ENCODE measurements around the gene ZNF83.
A peak's percentile ranks its signal among the peaks of the same experiment; 100 is the strongest.
"Not testable (repeated sequence)": the region's sequence is repeated elsewhere in the genome, so short reads cannot be mapped to it uniquely, and the experiment has no call there.

The ZNF83 gene

DNA sequence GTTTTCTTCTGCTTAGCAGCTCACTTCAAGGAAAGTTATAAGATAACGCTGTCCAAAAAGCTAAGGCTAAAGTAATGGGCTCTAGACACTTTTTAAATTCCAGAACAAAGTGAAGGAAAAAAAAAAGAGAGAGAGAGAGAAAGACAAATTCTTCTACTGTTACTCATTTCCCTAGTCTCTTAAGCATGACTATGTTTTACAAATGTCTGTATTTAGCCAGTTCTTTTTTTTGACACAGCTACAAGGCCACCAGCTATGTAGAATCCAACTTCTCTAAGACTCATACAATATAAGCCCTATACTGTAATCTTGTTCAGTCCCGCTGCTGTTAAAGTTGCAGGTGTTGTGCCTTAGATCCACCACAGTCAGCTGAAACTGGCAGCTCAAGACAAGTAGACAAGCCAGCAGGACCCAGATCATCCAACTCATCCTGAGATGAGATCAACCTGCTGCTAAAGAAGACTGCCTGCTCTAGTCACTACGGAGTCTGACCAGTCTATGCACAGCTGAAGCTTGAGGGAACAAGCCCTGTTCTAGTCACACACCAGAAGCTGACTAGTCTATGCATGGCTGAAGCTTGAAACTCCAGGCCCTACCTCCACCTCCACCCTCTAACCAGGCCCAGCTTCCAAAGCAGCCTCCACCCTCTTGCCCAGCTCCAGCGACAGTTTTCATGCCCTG lies 10.3 kb upstream of the ZNF83 start:
- peak; percentile 4 for DNase-seq (ENCODE audit: low read depth)
- H3K4me3 ChIP-seq (ENCODE audit: low read depth, low read length): no peak overlapping the region
- TF ChIP-seq, protein P1, sequence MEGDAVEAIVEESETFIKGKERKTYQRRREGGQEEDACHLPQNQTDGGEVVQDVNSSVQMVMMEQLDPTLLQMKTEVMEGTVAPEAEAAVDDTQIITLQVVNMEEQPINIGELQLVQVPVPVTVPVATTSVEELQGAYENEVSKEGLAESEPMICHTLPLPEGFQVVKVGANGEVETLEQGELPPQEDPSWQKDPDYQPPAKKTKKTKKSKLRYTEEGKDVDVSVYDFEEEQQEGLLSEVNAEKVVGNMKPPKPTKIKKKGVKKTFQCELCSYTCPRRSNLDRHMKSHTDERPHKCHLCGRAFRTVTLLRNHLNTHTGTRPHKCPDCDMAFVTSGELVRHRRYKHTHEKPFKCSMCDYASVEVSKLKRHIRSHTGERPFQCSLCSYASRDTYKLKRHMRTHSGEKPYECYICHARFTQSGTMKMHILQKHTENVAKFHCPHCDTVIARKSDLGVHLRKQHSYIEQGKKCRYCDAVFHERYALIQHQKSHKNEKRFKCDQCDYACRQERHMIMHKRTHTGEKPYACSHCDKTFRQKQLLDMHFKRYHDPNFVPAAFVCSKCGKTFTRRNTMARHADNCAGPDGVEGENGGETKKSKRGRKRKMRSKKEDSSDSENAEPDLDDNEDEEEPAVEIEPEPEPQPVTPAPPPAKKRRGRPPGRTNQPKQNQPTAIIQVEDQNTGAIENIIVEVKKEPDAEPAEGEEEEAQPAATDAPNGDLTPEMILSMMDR (IDR thresholded peaks at IDR 0.05; ENCODE audit: low read depth, low read length, missing control alignments): no peak
- in situ Hi-C loops (cut with HindIII; ENCODE audit: low sequenced_read_pairs): no loop called here

DNA sequence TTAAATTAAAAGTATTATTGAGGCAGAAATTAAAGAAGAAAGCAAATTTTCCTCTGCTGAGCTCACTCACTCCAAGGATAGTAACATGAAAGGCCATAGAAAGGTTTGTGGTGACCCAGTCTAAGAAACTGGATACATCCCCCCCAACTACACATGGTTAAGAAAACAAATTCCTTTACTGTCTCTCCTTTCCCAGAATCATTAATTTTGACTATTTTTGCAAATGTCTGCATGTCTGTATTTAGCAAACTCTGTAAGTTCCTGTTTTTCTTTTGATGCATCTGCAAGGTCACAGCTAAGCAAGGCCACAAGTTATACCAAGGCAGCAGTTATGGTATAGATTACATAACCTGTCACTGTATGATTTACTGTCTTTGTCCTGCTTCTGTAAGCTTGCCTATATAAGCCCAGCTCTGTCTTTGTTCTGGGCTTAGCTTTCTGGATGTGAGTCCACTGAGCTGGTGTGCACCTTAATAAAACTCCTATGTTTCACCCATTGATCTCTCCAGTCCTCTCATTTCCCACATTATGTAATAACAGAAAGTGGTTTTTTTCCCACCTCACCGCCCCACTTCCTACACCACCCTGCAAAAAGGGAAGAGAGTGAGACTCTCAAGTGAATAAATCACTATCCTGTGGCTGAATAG lies 8.5 kb upstream of the ZNF83 start:
- no peak for DNase-seq (ENCODE audit: low read depth)
- in situ Hi-C loops (cut with HindIII; ENCODE audit: low sequenced_read_pairs): no loop called here
- no peak overlapping the region for H3K4me3 ChIP-seq (ENCODE audit: low read depth, low read length)
- TF ChIP-seq, protein P1 (IDR thresholded peaks at IDR 0.05; ENCODE audit: low read depth, low read length, missing control alignments): no peak

DNA sequence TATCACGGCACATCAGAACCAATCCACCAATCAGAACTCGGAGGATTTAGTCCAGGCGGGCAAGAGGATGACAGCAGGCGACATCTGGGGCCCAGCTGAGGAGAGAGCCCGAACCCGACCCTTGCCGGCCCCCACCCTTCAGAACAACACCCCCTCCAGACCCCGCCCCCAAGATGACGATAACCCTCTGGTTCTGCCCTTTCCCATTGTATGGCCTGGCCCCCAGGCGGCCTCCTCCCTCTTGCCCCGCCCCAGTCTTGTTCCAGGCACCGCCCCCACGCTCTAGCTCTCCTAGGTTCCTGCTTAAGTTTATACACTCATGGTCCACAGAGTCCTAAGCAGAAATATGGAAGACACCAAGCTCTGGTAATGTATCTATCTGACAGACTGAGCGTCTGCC lies 2.8 kb upstream of the ZNF83 start:
- H3K4me3 ChIP-seq (ENCODE audit: low read depth, low read length): no peak overlapping the region
- DNase-seq (ENCODE audit: low read depth): no peak
- in situ Hi-C loops (cut with HindIII; ENCODE audit: low sequenced_read_pairs): no loop called here
- TF ChIP-seq, protein P1 (IDR thresholded peaks at IDR 0.05; ENCODE audit: low read depth, low read length, missing control alignments): no peak

DNA sequence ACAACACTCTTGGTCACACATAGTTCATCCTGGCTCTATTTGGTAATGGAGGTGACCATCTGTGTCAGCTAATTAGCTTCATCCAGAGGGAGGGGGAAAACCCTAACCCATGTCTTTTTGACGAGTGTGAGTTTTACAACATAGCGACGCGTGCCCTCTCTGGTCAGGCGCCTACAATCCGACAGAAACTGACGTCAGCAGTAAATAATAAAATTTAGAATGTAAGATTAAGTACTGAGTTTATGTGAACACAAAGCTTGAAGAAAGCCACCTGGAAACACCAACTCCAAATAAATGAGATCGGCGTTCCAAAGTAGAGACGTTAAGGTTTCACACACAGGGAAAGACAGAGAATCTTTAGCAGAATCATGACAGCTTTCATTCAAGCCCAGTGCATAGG lies 1.8 kb upstream of the ZNF83 start:
- in situ Hi-C loops (cut with HindIII; ENCODE audit: low sequenced_read_pairs): no loop called here
- no peak overlapping the region for H3K4me3 ChIP-seq (ENCODE audit: low read depth, low read length)
- no peak for DNase-seq (ENCODE audit: low read depth)
- TF ChIP-seq, protein P1 (IDR thresholded peaks at IDR 0.05; ENCODE audit: low read depth, low read length, missing control alignments): no peak

DNA sequence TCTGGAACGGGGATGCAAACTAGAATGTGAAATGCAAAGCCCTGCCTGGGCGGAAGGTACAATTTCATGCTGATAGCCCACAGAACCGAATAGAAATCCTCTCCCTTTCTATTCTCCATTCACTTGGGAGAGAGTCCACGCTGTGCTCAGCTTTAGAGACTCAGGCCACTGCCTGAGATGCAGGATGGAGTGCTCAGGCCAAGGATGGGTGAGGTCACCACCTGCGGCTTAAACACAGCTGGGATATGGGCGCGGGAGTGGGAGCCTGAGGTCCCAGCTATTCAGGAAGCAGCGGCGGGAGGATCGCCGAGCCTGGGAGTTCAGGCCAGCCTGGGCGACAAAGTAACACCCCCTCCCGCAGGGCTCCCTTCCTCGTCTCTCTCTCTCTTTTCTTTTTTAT lies 446 bp upstream of the ZNF83 start:
- no peak for DNase-seq (ENCODE audit: low read depth)
- in situ Hi-C loops (cut with HindIII; ENCODE audit: low sequenced_read_pairs): no loop called here
- TF ChIP-seq, protein P1 (IDR thresholded peaks at IDR 0.05; ENCODE audit: low read depth, low read length, missing control alignments): no peak
- peak overlapping the region; percentile 83 for H3K4me3 ChIP-seq (ENCODE audit: low read depth, low read length)

DNA sequence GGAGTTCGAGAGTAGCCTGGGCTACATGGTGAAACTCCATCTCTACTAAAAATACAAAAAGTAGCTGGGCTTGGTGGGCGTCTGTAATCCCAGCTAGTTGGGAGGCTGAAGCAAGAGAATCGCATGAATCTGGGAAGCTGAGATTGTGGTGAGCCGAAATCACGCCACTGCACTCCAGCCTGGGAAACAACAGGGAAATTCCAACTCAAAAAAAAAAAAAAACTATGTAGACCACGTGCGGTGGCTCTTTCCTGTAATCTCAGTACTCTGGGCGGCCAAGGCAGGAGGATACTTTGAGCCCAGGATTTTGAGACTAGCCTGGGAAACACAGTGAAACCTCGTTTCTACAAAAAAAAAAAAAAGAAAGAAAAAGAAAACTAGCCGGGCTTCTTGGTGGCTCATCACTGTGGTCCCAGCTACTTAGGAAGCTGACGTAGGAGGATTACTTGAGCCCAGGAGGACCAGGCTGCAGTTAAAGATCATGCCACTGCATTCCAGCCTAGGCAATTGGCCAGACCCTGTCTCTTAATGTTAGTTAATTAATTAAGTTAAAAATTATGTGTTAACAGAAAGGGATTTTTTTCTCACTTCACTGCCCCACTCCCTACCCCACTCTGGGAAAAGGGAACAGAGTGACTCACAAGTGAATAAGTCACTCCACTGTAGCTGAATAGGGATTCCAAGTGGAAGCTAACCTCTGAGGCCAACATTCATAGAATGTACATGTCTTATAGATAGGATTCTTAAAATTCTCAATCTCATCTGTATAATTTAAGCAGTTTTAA lies 2.2 kb downstream of the ZNF83 start:
- TF ChIP-seq, protein P1 (IDR thresholded peaks at IDR 0.05; ENCODE audit: low read depth, low read length, missing control alignments): no peak
- DNase-seq (ENCODE audit: low read depth): no peak
- in situ Hi-C loops (cut with HindIII; ENCODE audit: low sequenced_read_pairs): no loop called here

DNA sequence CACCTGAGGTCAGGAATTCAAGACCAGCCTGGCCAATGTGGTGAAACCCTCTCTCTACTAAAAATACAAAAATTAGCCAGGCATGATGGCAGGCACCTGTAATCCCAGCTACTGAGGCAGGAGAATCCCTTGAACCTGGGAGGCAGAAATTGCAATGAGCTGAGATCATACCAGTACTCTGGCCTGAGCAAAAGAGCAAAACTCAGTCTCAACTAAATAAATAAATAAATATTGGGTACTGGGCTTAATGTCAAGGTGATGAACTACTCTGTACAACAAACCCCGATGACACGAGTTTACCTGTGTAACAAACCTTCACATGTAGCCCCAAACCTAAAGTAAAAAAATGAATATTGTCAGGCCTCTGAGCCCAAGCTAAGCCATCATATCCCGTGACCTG lies 10.7 kb downstream of the ZNF83 start:
- in situ Hi-C loops (cut with HindIII; ENCODE audit: low sequenced_read_pairs); H3K4me3 ChIP-seq (ENCODE audit: low read depth, low read length); DNase-seq (ENCODE audit: low read depth): not testable (repeated sequence)

More for the DNA sequence above, 2.2 kb downstream of the ZNF83 start:
- H3K4me3 ChIP-seq (ENCODE audit: low read depth, low read length): no peak overlapping the region

Measured in astrocyte of the cerebellum (primary cell).